Retinal pigment epithelial cell (primary cell): ENCODE measurements around the gene FAR1.

Source experiments
- DNase-seq: peaks from one replicate; pipeline ENCODE4 v3.0.0-alpha.2; 2010; ENCODE audit warnings: low read depth
- H3K4me3 ChIP-seq: 2 replicates; pipeline ENCODE4 v1.5.1; 2011; ENCODE audit warnings: mild to moderate bottlenecking, low read length, control low read depth, moderate library complexity
- TF ChIP-seq, protein P1 (sequence below): conservative IDR thresholded peaks from 2 replicates; pipeline ENCODE4 v1.5.1; 2011; ENCODE audit warnings: low read depth, low read length, control low read depth, inconsistent platforms

FAR1 gene

DNA sequence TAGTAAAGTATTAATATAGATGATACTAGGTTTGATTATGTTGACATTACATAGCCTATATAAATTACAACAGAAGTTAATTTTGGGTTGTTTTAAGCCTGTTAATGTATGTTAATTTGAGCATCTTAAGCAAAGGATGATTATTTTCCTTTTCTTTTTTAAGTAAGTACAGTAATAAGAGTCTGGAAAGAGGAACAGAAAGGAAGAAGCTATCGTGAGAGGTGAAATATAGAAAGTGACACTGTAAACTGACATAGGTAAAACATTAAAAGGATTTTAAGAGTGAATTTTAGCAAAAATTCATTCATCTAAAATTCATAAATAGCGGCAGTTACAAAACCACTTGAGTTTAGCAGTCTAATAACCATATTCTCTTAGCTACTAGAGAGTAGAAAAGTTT, 45.5 kb downstream of the FAR1 start:
- H3K4me3 ChIP-seq: no peak overlapping the region
- no peak for DNase-seq
- TF ChIP-seq, protein P1, sequence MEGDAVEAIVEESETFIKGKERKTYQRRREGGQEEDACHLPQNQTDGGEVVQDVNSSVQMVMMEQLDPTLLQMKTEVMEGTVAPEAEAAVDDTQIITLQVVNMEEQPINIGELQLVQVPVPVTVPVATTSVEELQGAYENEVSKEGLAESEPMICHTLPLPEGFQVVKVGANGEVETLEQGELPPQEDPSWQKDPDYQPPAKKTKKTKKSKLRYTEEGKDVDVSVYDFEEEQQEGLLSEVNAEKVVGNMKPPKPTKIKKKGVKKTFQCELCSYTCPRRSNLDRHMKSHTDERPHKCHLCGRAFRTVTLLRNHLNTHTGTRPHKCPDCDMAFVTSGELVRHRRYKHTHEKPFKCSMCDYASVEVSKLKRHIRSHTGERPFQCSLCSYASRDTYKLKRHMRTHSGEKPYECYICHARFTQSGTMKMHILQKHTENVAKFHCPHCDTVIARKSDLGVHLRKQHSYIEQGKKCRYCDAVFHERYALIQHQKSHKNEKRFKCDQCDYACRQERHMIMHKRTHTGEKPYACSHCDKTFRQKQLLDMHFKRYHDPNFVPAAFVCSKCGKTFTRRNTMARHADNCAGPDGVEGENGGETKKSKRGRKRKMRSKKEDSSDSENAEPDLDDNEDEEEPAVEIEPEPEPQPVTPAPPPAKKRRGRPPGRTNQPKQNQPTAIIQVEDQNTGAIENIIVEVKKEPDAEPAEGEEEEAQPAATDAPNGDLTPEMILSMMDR: no peak

DNA sequence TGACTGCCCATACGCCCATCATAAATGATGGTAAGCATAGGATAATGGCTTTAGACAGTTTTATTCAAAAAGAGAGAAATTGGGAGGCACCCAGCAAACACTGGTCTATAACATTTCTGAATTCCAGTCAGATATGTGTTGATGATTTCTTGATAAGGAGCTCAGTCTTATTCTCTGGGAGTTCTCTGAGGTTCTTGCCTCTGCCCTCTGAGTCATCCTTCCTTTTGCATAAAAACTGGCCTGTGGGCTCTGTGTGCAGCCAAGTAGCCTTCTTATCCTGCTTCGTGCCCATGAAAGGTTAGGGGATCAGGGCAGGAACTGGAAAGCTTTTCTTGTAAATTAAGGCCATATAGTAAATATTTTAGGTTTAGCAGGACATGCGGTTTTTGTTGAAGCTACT, 48.9 kb downstream of the FAR1 start:
- peak; percentile 39 for DNase-seq
- TF ChIP-seq, protein P1: no peak
- H3K4me3 ChIP-seq: no peak overlapping the region

DNA sequence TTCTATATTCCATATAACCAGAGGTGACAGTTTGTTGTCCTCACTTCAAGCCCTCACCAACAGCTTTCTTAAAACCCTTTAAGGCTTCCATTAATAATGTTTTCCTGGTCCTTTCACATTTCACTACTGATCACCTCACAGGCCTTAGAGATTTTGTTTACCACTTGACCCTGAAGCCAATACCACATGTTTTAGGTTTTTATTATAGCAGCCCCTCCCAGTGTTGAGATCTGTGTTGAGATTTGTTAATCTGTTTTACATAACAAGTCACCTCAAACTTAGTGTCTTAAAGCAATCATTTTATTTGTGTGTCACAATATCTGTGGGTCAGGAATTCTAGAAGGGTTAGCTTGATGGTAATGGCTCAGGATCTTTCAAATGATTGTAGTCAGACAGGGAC, 49.9 kb downstream of the FAR1 start:
- TF ChIP-seq, protein P1: no peak
- H3K4me3 ChIP-seq: no peak overlapping the region
- DNase-seq: no peak

DNA sequence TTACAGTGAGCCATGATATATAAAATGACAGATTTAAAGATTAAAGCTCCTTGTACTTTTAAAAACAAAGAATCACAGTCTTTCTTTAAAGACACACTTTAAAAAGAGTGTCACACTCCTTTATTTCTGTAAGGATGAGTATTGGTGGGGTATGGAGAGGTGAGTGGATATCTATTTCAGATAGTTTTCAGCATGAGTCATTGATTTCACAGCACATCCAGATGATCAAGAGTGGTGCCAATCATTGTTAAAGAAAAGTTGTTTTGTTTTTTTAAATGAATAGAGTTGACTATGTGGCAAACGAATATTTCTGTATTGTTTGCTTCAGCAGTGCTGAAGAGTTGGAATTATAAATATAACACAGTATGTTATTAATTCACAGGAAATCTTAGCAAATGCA, 52.5 kb downstream of the FAR1 start:
- H3K4me3 ChIP-seq: no peak overlapping the region
- TF ChIP-seq, protein P1: no peak
- no peak for DNase-seq

DNA sequence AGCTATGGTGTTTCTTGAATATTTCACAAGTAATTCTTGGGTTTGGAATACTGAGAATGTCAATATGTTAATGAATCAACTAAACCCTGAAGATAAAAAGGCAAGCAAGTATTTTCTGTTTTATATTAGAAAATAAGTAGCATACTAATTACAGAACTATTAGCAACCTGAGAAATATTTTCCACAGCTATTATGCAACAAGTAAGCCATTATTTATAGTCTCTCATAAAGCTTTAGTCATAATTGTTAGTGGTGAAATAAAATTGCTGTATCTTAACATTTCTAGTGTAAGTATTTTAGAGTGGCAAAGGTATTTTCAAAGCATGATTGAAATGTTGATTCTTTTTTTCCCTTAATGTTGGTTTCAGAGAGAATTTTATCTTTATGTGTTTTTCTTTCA, 53.3 kb downstream of the FAR1 start:
- H3K4me3 ChIP-seq: no peak overlapping the region
- DNase-seq: no peak
- TF ChIP-seq, protein P1: no peak

DNA sequence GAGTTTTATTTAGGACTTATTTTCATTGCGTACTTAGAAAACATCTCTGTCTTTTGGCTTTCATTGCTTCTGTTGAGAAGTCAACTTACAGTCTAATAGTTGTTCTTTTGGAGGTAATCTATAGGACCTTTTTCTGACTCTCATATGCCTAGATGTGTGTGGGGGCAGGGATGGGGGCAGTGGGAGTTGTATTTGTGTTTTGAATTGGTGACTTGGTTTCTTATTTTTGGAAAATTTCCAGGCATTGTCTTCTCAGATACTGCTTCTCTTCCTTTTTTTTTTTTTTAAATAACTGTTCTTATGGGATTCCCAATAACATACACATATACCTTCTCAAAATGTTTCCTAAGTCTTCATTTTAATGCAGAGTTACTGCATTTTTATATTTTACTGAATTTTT, 58.0 kb downstream of the FAR1 start:
- no peak for DNase-seq
- TF ChIP-seq, protein P1: no peak
- H3K4me3 ChIP-seq: no peak overlapping the region

DNA sequence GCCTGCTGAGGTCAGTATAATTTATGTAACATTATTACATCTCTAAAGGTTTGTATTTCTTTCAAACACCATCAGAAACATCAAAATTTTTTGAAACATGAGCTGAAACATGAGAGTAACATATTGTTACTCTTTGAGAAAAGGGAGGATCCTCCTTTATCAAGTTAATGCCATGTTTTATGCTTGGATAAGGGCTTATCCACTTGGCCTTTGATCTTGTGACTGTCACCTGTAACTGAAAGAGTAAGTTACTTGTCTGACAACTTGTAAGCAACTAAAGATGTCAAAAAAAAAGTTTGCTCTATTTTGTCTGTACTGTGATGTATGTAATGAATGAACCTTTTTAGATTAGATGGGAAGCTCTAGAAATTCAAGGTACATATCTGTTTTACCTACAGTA, 59.6 kb downstream of the FAR1 start:
- H3K4me3 ChIP-seq: no peak overlapping the region
- DNase-seq: no peak
- TF ChIP-seq, protein P1: no peak
